HG03196 (cell line): ENCODE data around the gene LGR5.

Experiments
- ATAC-seq: cut with Tn5 transposase; IDR thresholded peaks from one replicate; pipeline ENCODE4 v1.9.1; 2021; ENCODE audit not compliant: unreplicated experiment

The LGR5 gene

GRCh38 chr12:71439613-71440344 is at the start of gene LGR5:
Gene LGR5, plus strand, starts transcription at chr12:71439798. Its CDS starts 283 bp downstream, at chr12:71440081.
- ATAC-seq: no peak

GRCh38 chr12:71392521-71393145 is 47.0 kb upstream of the LGR5 start:
- peak; percentile 82 for ATAC-seq

DNA sequence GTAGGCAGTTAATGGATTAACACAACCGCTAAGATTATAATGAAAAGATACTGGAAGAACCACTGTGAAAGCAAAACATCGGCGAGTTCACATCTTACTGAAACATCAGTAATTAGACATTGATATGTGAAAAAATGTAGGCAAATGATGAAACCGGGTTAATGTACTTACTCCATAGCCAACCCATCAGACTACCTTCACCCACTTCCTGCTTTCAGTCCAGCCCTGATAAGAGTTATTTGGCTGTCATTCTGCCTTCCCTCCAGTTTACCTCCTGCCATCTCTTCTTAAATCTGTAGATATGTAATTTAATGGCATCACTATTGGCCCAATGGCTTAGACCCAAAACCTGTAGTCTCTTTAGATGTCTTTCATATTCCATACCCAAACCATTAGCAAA is 46.0 kb upstream of the LGR5 start:
- ATAC-seq: no peak

DNA sequence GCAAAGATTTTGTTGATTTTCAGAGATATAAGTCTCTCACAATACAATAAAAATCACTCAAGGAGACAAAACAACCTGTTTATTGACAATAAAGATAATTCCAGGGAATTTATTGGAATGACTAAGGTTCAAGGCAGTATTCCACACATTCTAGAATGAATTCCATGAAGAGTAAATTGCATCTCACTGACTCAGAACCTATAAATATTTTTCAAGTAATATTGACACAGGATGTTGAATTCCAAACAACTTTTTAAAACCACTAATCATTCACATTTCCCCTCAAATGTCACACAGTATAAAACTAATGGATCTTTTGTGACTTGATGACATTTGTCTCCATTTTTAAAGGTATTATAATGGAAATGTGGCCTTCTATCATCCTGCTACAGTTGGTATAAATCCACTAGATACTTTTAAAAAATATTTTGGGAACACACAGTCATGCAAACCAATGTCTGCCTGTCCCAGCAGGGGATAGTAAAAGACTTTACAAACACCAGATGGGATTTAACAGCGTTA is 42.1 kb upstream of the LGR5 start:
- no peak for ATAC-seq

DNA sequence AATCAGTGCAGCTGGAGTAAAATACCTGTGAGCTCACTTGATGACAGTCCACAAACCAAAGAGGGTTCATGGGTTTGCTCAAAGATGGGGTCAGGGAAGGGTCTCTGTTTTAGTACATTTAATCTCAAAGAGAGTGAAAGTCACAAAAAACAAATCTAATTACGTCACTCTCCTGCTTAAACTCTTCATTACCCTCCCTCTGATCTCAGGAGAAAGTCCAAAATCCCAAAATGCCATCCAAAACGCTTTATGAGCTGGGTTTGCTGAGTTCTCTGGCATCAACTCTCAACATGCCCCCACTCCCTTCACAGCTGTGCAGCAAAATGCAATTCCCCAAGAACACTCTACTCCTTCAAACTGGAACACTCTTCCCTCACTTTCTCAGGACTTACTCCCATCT is 40.4 kb upstream of the LGR5 start:
- no peak for ATAC-seq

- no peak for ATAC-seq
Observed at GRCh38 chr12:71400481-71400880, 39.1 kb upstream of the LGR5 start.

DNA sequence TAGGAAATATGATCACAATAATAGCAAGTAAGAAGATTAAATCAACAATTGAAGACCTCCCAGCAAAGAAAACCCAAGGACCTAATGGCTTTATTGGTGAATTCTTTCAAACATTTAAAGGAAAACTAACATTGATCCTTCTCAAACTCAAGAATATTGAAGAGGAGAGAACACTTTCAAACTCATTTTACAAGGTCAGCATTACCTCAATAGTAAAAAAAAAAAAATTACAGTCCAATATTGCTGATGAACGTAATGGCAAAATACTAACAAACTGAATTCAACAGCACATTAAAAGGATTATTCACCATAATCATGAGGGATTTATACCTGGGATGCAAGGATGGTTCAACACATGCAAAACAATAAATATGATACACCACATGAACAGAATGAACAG is 33.7 kb upstream of the LGR5 start:
- no peak for ATAC-seq

GRCh38 chr12:71407732-71408131 is 31.9 kb upstream of the LGR5 start:
- ATAC-seq: no peak

DNA sequence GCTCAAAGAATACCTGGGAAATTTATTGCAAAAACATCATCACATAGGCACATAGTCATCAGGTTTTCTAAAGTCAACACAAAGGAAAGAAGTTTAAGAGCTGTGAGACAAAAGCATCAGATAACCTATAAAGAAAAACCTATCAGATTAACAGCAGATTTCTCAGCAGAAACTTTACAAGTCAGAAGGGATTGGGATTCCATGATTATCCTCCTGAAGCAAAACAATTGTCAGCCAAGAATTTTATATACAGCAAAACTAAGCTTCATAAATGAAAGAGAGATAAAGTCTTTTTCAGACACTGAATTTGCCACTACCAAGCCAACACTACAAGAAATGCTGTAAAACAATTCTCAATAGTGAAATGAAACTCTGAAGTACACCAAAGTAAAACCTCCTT is 28.8 kb upstream of the LGR5 start:
- no peak for ATAC-seq

- no peak for ATAC-seq
Observed at GRCh38 chr12:71411635-71412034, 28.0 kb upstream of the LGR5 start.

DNA sequence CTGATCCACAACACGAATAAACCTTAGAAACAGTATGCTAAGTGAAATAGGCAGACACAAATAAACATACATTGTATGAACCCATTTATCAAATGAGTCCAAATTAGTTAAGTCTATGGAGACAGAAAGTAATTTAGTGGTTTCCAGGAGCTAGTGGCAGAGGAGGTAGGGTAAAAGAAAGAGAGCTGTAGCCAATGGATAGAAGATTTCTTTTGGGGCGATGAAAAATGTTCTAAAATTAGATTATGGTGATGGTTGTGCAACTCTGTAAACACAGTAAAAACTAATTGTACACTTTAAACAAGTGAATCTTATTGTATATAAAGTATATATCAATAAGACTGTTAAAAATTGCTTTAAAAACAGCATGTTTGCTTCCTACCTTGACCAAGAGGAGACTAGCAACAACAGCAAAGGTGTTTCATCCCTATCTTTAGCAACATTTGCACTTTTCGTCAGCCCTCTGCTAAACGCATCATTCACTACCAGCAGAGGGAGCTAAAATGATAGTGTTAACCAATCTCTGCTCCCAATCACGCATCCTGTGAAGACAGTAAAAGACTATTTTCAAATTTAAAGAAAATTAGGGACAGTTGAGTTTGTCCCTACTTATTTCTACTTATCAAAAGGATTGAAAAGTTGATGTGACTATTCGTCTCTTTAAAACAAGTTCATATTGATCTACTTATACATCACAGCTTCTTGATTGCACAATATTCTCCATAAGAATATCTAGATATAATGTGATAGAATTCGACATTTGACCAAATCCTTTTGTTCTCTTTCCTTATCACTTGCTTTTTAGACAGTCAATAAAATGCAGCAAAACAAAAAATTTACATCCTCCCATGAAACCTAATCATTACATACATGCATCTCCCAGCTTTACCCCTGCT is 24.0 kb upstream of the LGR5 start:
- peak; percentile 64 for ATAC-seq

GRCh38 chr12:71417181-71417580 is 22.4 kb upstream of the LGR5 start:
- ATAC-seq: no peak

DNA sequence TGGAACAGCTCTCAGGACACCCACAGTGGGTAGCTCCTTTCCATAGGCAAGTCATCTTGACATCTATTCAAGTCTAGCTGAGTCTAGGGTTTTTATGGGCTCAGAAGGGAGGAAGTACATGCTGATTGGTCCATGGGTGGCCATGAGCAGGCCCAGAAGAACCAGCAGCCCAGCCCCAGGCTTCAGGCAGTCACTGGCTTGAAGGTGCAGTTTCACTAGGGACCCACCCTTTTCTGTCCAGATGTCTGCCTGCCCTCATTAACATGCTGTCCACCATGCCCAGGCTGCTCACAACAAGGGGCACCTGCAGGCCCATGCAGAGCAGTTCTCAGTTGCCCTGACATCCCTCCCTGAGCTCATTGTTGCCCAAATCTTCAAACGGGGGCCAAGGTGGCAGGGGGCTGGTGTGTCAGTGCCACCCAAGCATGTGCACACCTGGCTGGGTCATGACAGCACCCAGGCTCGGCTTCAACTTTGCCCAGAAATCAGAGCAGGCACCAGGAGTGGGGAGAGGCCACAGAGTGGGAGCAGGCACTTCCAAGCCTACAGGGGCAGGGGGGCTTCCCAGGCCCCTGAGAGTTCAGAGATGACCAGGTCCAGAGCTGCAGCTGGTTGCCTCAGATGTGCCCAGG is 18.7 kb upstream of the LGR5 start:
- ATAC-seq: no peak

- ATAC-seq: no peak
Observed at GRCh38 chr12:71425568-71426299, 13.9 kb upstream of the LGR5 start.

- no peak for ATAC-seq
Observed at GRCh38 chr12:71426300-71427047, 13.1 kb upstream of the LGR5 start.

DNA sequence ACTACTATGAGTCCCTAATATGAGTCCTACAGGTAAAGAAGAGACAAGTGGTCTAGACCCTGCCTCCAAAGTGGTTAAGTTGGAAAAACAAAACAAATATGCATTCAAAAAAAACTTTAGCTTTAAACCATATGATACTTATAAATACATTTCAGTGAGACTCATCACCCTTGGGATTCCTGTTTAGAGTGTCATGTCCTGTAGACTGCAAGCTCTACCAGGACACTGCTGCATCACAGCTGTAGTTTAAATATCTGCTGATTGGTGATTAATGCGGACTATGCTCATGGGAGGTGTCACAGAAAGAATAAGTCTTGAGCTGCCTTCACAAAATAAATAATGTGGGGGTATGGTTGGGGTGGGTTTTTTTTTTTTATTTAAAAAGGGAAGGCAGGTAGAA is 8.8 kb upstream of the LGR5 start:
- ATAC-seq: no peak

- no peak for ATAC-seq
Observed at GRCh38 chr12:71431991-71432390, 7.6 kb upstream of the LGR5 start.

- ATAC-seq: no peak
Observed at GRCh38 chr12:71432936-71433335, 6.7 kb upstream of the LGR5 start.

GRCh38 chr12:71436696-71437095 is 2.9 kb upstream of the LGR5 start:
- ATAC-seq: no peak
